T-helper 17 cell (primary cell): ENCODE measurements around the gene MEIS1. TPM values are rescaled to one million over a fixed set of nuclear protein-coding genes. Genes with fewer than 3 reads are reported as not detected.

Experiments
- ATAC-seq: fragments of 150-1000 bp; cut with Tn5 transposase; 2 replicates; pipeline ENCODE4 v1.10.0; 2021; ENCODE audit warnings: mild to moderate bottlenecking, moderate library complexity
- DNase-seq, 3 donors: peaks; one replicate each; pipeline versions ENCODE4 v3.0.0 to v3.0.0-alpha.2; 2020 to 2021
- H3K9me3 ChIP-seq: one replicate; pipeline ENCODE4 v1.7.0; 2013; ENCODE audit warnings: low read length, mild to moderate bottlenecking; ENCODE audit not compliant: control insufficient read depth, poor library complexity, severe bottlenecking
- H3K27ac Mint-ChIP-seq: one replicate; pipeline ENCODE4 v1.8.0; 2022; ENCODE audit warnings: mild to moderate bottlenecking, moderate library complexity, mixed read lengths
- H3K27me3 Mint-ChIP-seq: one replicate; pipeline ENCODE4 v1.8.0; 2022; ENCODE audit warnings: mixed read lengths
- H3K36me3 Mint-ChIP-seq: one replicate; pipeline ENCODE4 v1.8.0; 2022; ENCODE audit warnings: low read depth, mixed read lengths
- H3K4me1 Mint-ChIP-seq: one replicate; pipeline ENCODE4 v1.8.0; 2022; ENCODE audit warnings: mild to moderate bottlenecking, mixed read lengths
- H3K4me3 Mint-ChIP-seq: one replicate; pipeline ENCODE4 v1.8.0; 2022; ENCODE audit warnings: mild to moderate bottlenecking, moderate library complexity, mixed read lengths
- total RNA-seq, 4 donors: library from RNA in 2 of 4; stranded (reverse) in 2 of 4; gene quantifications; one replicate each; pipeline ENCODE4 v1.2.3 and lab custom pipeline; 2022 to 2026

MEIS1 gene
- total RNA-seq, 2 donors from 2014 or later, result 0.80 to 13.4 TPM

DNA sequence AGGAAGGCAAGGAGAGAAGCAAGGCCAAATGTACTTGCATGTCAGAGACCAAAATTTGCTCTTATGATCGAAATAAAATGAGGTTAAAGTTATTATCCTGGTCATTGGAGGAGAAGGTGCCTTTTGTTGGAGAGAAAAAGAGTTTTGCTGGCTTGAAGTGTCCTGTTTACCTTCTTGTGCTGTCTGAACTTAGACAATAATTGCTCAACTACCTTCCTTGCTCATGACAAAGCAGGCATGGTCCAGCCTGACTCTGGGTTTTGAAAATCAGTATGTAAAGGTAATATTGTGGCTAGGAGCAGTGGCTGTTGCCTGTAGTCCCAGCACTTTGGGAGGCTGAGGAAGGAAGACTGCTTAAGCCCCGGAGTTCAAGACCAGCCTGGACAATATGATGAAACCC, 89.1 kb downstream of the MEIS1 start:
- Mint-ChIP-seq H3K27ac (no peak overlapping the region), H3K4me1 (peaks cover 3% of the 10 kb centered on the region), H3K36me3 (no peaks in the 10 kb centered on the region), H3K27me3 (peaks cover 16% of the 10 kb centered on the region), H3K4me3 (no peak overlapping the region)
- no peaks in the 10 kb centered on the region for H3K9me3 ChIP-seq
- DNase-seq (no peak), ATAC-seq (no peak)

DNA sequence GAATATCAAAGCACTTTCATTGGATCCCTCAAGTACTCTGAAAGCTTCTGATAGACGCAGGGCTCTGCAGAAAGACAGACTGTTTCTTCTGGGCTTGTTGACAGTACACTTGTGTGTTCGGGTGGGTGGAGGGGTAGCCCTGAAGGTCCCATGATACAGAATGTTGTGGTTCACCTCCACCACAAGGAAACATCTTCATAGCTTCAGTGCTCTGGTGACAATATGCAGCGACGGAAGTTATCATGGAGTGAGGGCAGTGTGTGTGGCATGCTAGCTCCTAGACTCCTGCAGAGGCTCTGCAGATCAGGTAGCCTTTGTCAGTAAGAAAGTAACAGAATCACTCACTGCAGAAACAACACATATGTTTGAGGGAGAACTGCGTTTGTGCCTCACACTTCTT, 90.7 kb downstream of the MEIS1 start:
- DNase-seq (no peak), ATAC-seq (no peak)
- Mint-ChIP-seq H3K4me1 (peaks cover 3% of the 10 kb centered on the region), H3K27ac (no peak overlapping the region), H3K36me3 (no peaks in the 10 kb centered on the region), H3K27me3 (peaks cover 11% of the 10 kb centered on the region), H3K4me3 (no peak overlapping the region)
- no peaks in the 10 kb centered on the region for H3K9me3 ChIP-seq

DNA sequence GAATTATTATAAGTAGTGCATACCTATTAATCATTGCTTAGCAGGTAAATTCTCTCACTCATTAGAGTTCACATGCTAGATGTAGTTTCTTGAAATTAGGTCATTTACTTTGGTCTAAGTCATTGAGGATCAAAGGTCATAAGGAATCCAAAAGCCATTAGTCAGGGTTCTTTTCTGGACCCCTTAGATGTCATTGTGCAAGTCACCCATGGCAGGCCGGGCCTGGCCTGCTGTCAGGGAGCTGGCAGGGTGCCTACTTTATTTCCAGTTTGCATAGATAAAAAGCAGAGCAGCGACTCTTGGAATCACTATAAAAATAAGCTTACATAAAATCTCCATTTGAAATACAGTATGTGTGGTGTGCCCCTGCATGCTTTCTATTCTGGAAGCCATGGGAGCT, 91.3 kb downstream of the MEIS1 start:
- DNase-seq, result no peak
- Mint-ChIP-seq H3K4me3 (no peak overlapping the region), H3K27me3 (peaks cover 11% of the 10 kb centered on the region), H3K4me1 (peaks cover 3% of the 10 kb centered on the region), H3K27ac (no peak overlapping the region), H3K36me3 (no peaks in the 10 kb centered on the region)
- ATAC-seq, result no peak
- no peaks in the 10 kb centered on the region for H3K9me3 ChIP-seq

DNA sequence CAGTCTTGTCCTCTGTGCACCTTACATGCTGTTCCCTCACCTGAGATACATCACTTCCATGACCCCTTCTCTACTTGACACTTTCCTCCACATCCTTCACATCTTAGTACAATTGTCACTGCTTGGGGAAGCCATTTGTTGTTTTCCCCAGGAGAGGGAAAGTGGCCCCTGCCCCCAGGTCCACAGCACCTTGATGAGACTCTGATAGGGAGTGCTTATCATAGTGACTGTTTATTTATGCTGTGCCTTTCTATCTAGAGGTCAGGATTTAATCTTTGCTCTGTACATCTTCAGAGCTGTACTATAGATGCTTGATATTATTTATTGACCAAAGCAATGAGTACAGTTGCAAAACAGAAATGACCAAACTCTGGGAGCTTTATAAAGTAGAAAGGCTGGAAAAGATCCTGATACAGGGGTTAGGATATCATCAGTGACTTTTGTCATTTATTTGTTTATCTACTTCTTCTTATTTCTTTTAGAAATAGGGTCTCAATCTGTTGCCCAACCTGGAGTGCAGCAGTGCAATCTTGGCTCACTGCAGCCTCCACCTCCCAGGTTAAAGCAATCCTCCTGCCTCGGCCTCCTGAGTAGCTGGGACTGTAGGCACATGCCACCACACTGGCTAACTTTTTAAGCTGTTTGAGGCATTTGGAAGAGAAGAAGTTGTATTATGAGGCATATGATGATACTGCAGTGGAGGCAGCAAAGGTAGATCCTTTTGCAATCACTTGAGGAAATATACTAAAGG, 94.2 kb downstream of the MEIS1 start:
- no peaks in the 10 kb centered on the region for H3K36me3 Mint-ChIP-seq
- ATAC-seq, result no peak
- no peaks in the 10 kb centered on the region for H3K9me3 ChIP-seq
- no peaks in the 10 kb centered on the region for H3K27me3 Mint-ChIP-seq
- DNase-seq, result no peak
- H3K27ac Mint-ChIP-seq, result no peak overlapping the region
- H3K4me1 Mint-ChIP-seq, result no peaks in the 10 kb centered on the region
- no peak overlapping the region for H3K4me3 Mint-ChIP-seq

DNA sequence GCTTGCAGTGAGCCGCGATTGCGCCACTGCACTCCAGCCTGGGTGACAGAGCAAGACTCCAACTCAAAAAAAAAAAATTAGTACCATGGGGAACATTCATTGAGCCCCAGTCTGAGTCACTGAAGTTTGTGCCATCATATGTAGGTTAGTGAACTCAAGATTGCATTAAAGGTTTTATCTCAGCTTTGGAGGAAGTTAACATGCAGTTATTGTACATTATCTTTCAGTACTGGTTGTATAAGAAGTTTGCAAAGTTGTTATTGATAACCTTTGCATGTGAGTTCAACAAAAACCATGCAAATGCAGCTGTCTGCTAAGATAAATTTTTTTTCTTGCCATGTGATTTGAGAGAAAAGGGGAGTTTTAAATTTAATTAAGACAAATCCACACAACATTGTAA, 95.7 kb downstream of the MEIS1 start:
- no peak overlapping the region for H3K27ac Mint-ChIP-seq
- ATAC-seq (no peak), DNase-seq (no peak)
- H3K9me3 ChIP-seq, result no peaks in the 10 kb centered on the region
- no peak overlapping the region for H3K4me3 Mint-ChIP-seq
- no peaks in the 10 kb centered on the region for H3K4me1 Mint-ChIP-seq
- H3K27me3 Mint-ChIP-seq, result no peaks in the 10 kb centered on the region
- H3K36me3 Mint-ChIP-seq, result no peaks in the 10 kb centered on the region

DNA sequence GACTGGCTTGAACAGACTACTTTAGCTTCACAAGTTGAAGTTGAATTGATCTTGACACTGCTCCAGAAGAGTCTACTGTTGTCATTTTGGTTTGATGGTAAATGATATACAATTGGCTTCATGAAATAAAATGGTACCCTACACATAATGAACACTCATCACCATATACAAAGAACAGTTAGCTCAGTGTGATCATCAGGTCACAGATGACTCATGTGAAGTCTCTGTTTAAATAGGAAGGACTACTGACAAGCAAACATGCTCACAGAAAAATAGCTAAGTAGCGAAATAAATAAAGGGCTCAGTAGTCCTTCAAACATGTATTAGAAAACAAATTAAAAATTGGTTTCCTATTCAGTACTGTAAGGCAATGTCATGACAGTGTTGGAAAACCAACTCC, 96.2 kb downstream of the MEIS1 start:
- no peaks in the 10 kb centered on the region for H3K36me3 Mint-ChIP-seq
- no peak overlapping the region for H3K27ac Mint-ChIP-seq
- H3K9me3 ChIP-seq, result no peaks in the 10 kb centered on the region
- no peak overlapping the region for H3K4me3 Mint-ChIP-seq
- no peaks in the 10 kb centered on the region for H3K27me3 Mint-ChIP-seq
- no peaks in the 10 kb centered on the region for H3K4me1 Mint-ChIP-seq
- ATAC-seq, result no peak
- no peak for DNase-seq

DNA sequence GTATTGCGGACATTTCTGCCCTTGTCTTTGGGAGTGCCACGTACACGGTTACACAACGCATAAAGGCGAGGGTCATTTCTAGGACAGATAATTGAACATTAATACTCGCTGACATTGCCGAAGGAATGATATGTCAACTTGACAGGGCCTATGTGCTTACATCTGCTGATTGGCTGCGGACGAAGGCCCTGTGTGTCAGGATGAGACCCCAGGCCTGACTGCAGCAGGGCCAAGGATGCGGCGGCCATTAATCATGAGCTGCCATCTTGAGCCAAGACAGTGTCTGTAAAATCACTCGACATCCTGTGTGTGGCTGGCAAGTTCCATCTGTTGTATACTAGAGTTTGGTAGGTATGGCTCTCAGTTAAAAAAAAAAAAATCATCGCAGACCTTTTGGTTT, 96.6 kb downstream of the MEIS1 start:
- Mint-ChIP-seq H3K27me3 (no peaks in the 10 kb centered on the region), H3K4me3 (no peak overlapping the region), H3K4me1 (no peaks in the 10 kb centered on the region), H3K27ac (no peak overlapping the region), H3K36me3 (no peaks in the 10 kb centered on the region)
- no peaks in the 10 kb centered on the region for H3K9me3 ChIP-seq
- DNase-seq, result no peak
- no peak for ATAC-seq

DNA sequence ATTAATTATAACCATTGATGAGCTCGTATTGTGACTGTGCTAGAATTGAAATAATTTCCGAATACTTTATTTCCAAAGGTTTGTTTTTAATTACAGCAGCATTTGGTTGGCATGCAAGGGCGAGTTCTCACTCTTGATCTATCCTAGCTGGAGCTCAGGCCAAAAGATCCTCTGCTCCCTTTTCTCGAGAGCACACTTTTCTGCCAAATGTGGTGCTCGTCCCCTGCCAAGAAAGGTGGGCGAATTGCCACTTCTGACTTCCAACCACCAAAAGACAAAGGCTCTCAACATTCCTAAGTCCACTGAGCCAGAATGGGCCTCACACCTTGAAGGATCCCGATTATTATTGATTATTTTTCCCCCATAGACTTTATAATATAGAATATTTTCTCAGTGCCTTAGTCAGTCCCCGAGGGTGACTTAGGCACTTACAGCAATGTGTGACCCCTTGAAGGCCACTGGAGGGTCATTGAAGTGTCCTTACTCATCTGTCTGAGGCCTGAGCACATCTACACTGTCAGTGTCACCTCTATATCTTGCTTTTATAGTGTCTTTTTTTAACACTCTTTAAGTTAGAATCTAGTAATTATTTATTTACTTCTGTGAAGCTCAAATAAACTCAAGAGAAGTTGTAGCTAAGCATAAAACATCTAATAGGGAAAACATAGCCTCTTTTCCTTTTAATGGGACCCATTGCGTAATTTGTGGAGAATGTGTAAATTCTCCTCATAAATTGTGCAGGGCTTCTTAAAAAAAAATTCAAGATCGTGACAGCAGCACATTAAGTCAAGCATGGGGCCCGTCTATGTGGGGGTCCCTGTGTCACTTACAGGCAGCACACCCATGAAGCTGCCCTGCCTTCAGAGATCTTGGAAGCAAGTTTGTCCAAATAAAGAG, 98.3 kb downstream of the MEIS1 start:
- no peaks in the 10 kb centered on the region for H3K9me3 ChIP-seq
- Mint-ChIP-seq H3K4me1 (no peaks in the 10 kb centered on the region), H3K4me3 (no peak overlapping the region), H3K27ac (no peak overlapping the region), H3K36me3 (no peaks in the 10 kb centered on the region), H3K27me3 (no peaks in the 10 kb centered on the region)
- no peak for DNase-seq
- ATAC-seq, result no peak

DNA sequence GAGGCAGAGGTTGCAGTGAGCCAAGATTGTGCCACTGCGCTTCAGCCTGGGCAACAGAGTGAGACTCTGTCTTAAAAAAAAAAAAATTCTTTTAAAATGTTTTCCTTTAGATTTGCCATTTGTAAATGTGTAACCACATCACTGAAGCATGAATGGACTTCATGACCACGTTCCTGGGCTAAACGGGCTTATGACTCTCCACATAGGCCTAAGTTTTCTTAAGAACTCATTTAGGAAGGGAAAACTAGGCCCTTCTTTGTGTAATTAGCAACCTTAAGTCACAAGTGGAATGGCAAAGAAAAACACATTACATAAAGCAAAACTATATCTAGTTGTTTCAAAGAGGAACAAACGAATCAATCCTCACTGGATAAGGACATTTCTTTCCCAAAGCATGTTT, 99.5 kb downstream of the MEIS1 start:
- no peaks in the 10 kb centered on the region for H3K4me1 Mint-ChIP-seq
- H3K27me3 Mint-ChIP-seq, result no peaks in the 10 kb centered on the region
- no peak overlapping the region for H3K27ac Mint-ChIP-seq
- ATAC-seq, result no peak
- no peak for DNase-seq
- H3K4me3 Mint-ChIP-seq, result no peak overlapping the region
- no peaks in the 10 kb centered on the region for H3K36me3 Mint-ChIP-seq
- H3K9me3 ChIP-seq, result no peaks in the 10 kb centered on the region

DNA sequence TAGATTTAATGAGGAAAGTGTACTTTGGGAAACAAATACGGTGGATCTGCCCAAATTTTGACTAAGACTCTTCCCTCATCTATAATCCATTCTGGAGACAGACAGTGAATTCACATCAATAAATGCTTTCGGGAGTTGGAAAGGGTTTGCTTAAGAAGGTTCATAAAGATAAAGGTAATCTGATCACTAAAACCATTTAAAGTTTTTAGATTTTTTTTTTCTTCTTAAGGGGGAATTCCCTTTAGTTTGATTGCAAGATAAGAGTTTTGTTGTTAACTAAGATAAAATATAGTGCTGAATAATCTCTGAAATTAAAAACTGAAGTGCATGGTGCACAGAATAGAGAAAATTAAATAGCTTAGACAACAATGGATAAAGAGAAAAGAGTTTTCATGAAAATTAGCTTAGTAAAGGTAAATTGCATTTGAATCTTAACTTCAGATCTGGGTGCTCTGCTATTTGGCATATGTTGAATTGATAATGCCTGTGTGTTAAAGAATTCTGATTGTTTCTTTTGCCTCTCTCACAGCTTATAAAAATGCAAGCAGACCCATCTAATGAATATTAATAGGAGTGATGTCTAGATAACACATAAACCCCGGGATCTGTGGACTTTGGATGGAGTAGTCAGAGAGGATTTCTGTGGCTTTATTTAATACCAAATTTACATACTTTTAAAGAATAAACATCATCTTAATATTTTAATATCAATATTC, 100.8 kb downstream of the MEIS1 start:
- no peaks in the 10 kb centered on the region for H3K4me1 Mint-ChIP-seq
- H3K27me3 Mint-ChIP-seq, result no peaks in the 10 kb centered on the region
- H3K4me3 Mint-ChIP-seq, result no peak overlapping the region
- H3K27ac Mint-ChIP-seq, result no peak overlapping the region
- DNase-seq (no peak), ATAC-seq (no peak)
- H3K9me3 ChIP-seq, result no peaks in the 10 kb centered on the region
- no peaks in the 10 kb centered on the region for H3K36me3 Mint-ChIP-seq

DNA sequence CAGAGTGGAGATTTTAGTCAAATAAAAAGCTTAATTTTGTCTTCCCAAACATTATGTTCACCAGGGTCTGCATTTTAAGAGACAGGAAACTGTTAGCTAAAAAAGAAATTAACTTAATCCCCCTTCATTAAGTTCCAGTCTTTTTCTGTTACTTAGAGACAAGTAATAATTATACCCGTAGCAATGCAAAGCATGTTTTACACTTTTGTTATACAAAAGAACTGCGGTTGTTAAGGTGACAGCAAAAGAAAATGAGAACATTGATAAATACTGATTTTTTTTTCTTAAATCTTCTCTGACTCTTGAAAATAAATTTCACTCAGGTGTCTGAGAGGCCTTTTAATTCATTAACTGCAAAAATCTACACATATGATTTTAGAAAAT, 101.4 kb downstream of the MEIS1 start:
- ATAC-seq (no peak), DNase-seq (no peak)
- no peak overlapping the region for H3K4me3 Mint-ChIP-seq
- H3K27me3 Mint-ChIP-seq, result no peaks in the 10 kb centered on the region
- no peaks in the 10 kb centered on the region for H3K9me3 ChIP-seq
- no peaks in the 10 kb centered on the region for H3K36me3 Mint-ChIP-seq
- H3K27ac Mint-ChIP-seq, result no peak overlapping the region
- H3K4me1 Mint-ChIP-seq, result no peaks in the 10 kb centered on the region

DNA sequence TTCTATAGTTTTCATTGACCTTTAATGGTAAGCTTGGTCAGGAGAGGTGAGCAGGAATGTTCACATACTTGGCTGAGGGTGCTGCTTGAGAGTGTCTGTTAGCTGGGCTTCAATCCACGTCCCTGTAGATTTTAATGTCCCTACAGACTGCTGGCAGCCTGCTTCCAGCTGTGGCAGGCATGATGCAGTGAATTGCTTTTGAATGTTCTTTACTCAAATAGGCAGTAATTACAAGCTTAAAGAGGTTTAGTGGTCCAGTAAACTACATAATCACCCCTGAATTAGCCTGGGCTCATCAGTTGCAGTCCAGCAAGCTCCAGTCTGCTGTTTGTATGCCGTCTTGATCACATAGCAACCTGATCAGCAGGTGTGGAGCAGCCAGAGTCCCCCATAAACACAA, 102.1 kb downstream of the MEIS1 start:
- H3K4me3 Mint-ChIP-seq, result no peak overlapping the region
- no peaks in the 10 kb centered on the region for H3K9me3 ChIP-seq
- H3K27ac Mint-ChIP-seq, result no peak overlapping the region
- DNase-seq (no peak), ATAC-seq (no peak)
- no peaks in the 10 kb centered on the region for H3K4me1 Mint-ChIP-seq
- no peaks in the 10 kb centered on the region for H3K27me3 Mint-ChIP-seq
- no peaks in the 10 kb centered on the region for H3K36me3 Mint-ChIP-seq

DNA sequence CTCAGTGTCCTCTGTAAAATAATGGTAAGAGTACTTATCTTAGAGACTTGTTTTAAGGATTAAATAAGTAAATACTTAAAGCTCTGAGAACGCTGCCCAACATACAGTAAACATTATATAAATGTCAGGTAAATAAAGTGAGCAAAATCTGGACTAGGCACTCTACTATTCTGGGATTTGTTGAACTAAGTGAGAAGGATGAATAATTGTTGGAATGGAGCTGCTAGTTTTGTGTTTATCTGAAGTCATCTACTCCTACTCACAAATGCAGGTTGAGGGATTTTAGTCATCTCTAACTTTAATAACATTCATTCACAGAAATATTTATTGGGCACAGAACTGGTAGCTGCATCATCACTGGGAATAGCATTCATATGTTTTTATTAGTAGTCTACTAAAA, 103.4 kb downstream of the MEIS1 start:
- DNase-seq (no peak), ATAC-seq (no peak)

More for the DNA sequence above, 103.4 kb downstream of the MEIS1 start:
- Mint-ChIP-seq H3K36me3 (no peaks in the 10 kb centered on the region), H3K27ac (no peak overlapping the region), H3K4me1 (no peaks in the 10 kb centered on the region), H3K27me3 (peaks cover 10% of the 10 kb centered on the region), H3K4me3 (no peak overlapping the region)
- H3K9me3 ChIP-seq, result no peaks in the 10 kb centered on the region
